ENCODE measurements around the gene CDK5RAP3. TPM values are rescaled to one million over a fixed set of nuclear protein-coding genes. Genes with fewer than 3 reads are reported as not detected.

Gene CDK5RAP3
- polyA plus RNA-seq, 2 of the 4 experiments (the other 2 are of a cell fraction): 124 to 165 TPM

DNA sequence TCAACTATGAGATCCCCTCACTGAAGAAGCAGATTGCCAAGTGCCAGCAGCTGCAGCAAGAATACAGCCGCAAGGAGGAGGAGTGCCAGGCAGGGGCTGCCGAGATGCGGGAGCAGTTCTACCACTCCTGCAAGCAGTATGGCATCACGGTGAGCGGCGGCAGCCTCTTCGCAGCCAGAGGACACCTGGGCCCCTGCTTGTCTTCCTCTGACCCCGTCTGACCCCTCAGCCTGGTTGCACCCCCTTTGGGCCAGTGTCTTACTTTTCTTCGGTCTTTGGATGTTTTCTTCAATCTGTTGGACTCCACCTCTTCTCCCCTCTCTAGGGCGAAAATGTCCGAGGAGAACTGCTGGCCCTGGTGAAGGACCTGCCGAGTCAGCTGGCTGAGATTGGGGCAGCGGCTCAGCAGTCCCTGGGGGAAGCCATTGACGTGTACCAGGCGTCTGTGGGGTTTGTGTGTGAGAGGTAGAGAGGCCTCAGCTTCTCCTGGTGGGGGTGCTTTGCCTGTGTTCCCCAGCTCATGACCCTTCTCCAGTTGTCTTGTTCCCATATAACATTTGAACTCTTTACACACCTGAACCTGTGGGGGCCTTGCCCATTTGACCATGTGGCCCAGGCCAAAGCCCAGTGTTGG, 4.4 kb downstream of the CDK5RAP3 start:
- Histone ChIP-seq H3K9me3 (no peaks in the 10 kb centered on the region), H3K4me3 (no peak overlapping the region), H3K4me2 (no peak overlapping the region), H3K4me1 (peaks cover 10% of the 10 kb centered on the region), H3K27ac (no peak overlapping the region)
- TF ChIP-seq HDAC2 (IDR thresholded peaks at IDR 0.05) (no peak), RCOR1 (IDR thresholded peaks at IDR 0.05; ENCODE audit: low read depth, low read length) (no peak), FOSL2 (IDR thresholded peaks at IDR 0.05) (no peak), FOSL2 (CRISPR knock-in tag; IDR thresholded peaks at IDR 0.05) (no peak), POLR2AphosphoS2 (conservative IDR thresholded peaks at IDR 0.05; ENCODE audit: low read length) (no peak), HOXB13 (CRISPR knock-in tag; IDR thresholded peaks at IDR 0.05; ENCODE audit: low read depth) (no peak), NPAS2 (CRISPR knock-in tag; IDR thresholded peaks at IDR 0.05; ENCODE audit: borderline replicate concordance) (no peak), EP300 (IDR thresholded peaks at IDR 0.05) (no peak), CBX2 (IDR thresholded peaks at IDR 0.05; ENCODE audit: borderline replicate concordance, low read depth) (no peak), MAFK (IDR thresholded peaks at IDR 0.05; ENCODE audit: partially characterized antibody) (no peak), BHLHE40 (IDR thresholded peaks at IDR 0.05; ENCODE audit: low read depth, low read length) (no peak), EHF (CRISPR knock-in tag; IDR thresholded peaks at IDR 0.05) (no peak), RFX5 (IDR thresholded peaks at IDR 0.05) (no peak), ESRRA (IDR thresholded peaks at IDR 0.05; ENCODE audit: borderline replicate concordance, low read length) (no peak), GATA3 (IDR thresholded peaks at IDR 0.05; ENCODE audit: borderline replicate concordance) (no peak)
- TF ChIP-seq, protein P1, sequence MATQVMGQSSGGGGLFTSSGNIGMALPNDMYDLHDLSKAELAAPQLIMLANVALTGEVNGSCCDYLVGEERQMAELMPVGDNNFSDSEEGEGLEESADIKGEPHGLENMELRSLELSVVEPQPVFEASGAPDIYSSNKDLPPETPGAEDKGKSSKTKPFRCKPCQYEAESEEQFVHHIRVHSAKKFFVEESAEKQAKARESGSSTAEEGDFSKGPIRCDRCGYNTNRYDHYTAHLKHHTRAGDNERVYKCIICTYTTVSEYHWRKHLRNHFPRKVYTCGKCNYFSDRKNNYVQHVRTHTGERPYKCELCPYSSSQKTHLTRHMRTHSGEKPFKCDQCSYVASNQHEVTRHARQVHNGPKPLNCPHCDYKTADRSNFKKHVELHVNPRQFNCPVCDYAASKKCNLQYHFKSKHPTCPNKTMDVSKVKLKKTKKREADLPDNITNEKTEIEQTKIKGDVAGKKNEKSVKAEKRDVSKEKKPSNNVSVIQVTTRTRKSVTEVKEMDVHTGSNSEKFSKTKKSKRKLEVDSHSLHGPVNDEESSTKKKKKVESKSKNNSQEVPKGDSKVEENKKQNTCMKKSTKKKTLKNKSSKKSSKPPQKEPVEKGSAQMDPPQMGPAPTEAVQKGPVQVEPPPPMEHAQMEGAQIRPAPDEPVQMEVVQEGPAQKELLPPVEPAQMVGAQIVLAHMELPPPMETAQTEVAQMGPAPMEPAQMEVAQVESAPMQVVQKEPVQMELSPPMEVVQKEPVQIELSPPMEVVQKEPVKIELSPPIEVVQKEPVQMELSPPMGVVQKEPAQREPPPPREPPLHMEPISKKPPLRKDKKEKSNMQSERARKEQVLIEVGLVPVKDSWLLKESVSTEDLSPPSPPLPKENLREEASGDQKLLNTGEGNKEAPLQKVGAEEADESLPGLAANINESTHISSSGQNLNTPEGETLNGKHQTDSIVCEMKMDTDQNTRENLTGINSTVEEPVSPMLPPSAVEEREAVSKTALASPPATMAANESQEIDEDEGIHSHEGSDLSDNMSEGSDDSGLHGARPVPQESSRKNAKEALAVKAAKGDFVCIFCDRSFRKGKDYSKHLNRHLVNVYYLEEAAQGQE (IDR thresholded peaks at IDR 0.05): no peak
- TF ChIP-seq, protein P2, sequence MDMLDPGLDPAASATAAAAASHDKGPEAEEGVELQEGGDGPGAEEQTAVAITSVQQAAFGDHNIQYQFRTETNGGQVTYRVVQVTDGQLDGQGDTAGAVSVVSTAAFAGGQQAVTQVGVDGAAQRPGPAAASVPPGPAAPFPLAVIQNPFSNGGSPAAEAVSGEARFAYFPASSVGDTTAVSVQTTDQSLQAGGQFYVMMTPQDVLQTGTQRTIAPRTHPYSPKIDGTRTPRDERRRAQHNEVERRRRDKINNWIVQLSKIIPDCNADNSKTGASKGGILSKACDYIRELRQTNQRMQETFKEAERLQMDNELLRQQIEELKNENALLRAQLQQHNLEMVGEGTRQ (IDR thresholded peaks at IDR 0.05): no peak
- TF ChIP-seq, protein P3, sequence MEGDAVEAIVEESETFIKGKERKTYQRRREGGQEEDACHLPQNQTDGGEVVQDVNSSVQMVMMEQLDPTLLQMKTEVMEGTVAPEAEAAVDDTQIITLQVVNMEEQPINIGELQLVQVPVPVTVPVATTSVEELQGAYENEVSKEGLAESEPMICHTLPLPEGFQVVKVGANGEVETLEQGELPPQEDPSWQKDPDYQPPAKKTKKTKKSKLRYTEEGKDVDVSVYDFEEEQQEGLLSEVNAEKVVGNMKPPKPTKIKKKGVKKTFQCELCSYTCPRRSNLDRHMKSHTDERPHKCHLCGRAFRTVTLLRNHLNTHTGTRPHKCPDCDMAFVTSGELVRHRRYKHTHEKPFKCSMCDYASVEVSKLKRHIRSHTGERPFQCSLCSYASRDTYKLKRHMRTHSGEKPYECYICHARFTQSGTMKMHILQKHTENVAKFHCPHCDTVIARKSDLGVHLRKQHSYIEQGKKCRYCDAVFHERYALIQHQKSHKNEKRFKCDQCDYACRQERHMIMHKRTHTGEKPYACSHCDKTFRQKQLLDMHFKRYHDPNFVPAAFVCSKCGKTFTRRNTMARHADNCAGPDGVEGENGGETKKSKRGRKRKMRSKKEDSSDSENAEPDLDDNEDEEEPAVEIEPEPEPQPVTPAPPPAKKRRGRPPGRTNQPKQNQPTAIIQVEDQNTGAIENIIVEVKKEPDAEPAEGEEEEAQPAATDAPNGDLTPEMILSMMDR (IDR thresholded peaks at IDR 0.05): no peak
- TF ChIP-seq, protein P4, sequence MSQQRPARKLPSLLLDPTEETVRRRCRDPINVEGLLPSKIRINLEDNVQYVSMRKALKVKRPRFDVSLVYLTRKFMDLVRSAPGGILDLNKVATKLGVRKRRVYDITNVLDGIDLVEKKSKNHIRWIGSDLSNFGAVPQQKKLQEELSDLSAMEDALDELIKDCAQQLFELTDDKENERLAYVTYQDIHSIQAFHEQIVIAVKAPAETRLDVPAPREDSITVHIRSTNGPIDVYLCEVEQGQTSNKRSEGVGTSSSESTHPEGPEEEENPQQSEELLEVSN (IDR thresholded peaks at IDR 0.05; ENCODE audit: borderline replicate concordance, low read depth): no peak
- no peak for FAIRE-seq
- POLR2A ChIA-PET: no interaction called here
- CTCF ChIA-PET: interaction anchor here (1.1 to 38.7 kb wide), 7 partner anchors 11 to 133 kb away, joined by 3 to 1426 read pairs (median 21); partner anchors contain the start of genes PNPO, PRR15L and SCRN2
- no peak for ATAC-seq
- WGBS (ENCODE audit: missing lambda C conversion rate): 82% methylated on average over 15 of the region's 15 CpGs
- DNase-seq (ENCODE audit: low read depth in 1 of 2, low spot score in 1 of 2): no peak

DNA sequence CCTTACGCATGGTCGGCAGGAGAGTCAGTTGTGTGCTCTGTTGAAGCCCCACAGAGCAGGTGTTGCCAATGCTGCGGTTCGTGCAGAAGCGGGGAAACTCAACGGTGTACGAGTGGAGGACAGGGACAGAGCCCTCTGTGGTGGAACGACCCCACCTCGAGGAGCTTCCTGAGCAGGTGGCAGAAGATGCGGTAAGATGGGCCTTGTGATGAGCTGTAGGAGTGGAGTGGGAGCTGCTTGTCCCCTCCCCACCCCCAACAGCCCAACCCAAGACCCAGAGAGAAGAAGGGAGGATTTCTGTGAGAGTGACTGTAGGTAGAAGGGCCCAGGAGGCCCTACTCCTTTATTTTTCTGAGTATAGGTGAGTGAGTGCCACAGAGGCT, 4.9 kb downstream of the CDK5RAP3 start:
- CTCF ChIA-PET: interaction anchor here (1.0 to 38.7 kb wide), 9 partner anchors 12 to 134 kb away, joined by 3 to 1426 read pairs (median 10); partner anchors contain the start of genes PNPO, PRR15L and SCRN2
- FAIRE-seq (no peak), DNase-seq (ENCODE audit: low read depth in 1 of 2, low spot score in 1 of 2) (no peak), ATAC-seq (no peak)
- Histone ChIP-seq H3K27ac (no peak overlapping the region), H3K4me1 (peaks cover 9% of the 10 kb centered on the region), H3K4me3 (no peak overlapping the region), H3K4me2 (no peak overlapping the region), H3K9me3 (no peaks in the 10 kb centered on the region)
- POLR2A ChIA-PET: no interaction called here
- WGBS (ENCODE audit: missing lambda C conversion rate): 95% methylated on average over 10 of the region's 10 CpGs
- TF ChIP-seq RCOR1 (IDR thresholded peaks at IDR 0.05; ENCODE audit: low read depth, low read length) (no peak), RNF2 (IDR thresholded peaks at IDR 0.05; ENCODE audit: borderline replicate concordance, low read depth) (no peak), HEYL (CRISPR knock-in tag; IDR thresholded peaks at IDR 0.05) (no peak), EHMT2 (IDR thresholded peaks at IDR 0.05; ENCODE audit: low read depth) (no peak), EP300 (IDR thresholded peaks at IDR 0.05) (no peak), RARB (CRISPR knock-in tag; IDR thresholded peaks at IDR 0.05) (no peak), JUN (IDR thresholded peaks at IDR 0.05) (no peak), JUNB (IDR thresholded peaks at IDR 0.05) (no peak), HOXB5 (CRISPR knock-in tag; IDR thresholded peaks at IDR 0.05) (no peak), CHD2 (IDR thresholded peaks at IDR 0.05; ENCODE audit: low read length, partially characterized antibody) (no peak), TP53 (CRISPR knock-in tag; IDR thresholded peaks at IDR 0.05) (no peak), HOXA7 (CRISPR knock-in tag; IDR thresholded peaks at IDR 0.05) (no peak), GATA3 (IDR thresholded peaks at IDR 0.05; ENCODE audit: borderline replicate concordance) (no peak)
- TF ChIP-seq, protein P2 (IDR thresholded peaks at IDR 0.05): no peak
- TF ChIP-seq, protein P5, sequence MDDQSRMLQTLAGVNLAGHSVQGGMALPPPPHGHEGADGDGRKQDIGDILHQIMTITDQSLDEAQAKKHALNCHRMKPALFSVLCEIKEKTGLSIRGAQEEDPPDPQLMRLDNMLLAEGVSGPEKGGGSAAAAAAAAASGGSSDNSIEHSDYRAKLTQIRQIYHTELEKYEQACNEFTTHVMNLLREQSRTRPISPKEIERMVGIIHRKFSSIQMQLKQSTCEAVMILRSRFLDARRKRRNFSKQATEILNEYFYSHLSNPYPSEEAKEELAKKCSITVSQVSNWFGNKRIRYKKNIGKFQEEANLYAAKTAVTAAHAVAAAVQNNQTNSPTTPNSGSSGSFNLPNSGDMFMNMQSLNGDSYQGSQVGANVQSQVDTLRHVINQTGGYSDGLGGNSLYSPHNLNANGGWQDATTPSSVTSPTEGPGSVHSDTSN (IDR thresholded peaks at IDR 0.05): no peak
